Calu3 (cell line): ENCODE results near the gene ANKRD2. TPM values are rescaled to one million over a fixed set of nuclear protein-coding genes. Genes with fewer than 3 reads are reported as not detected.
"Not testable (repeated sequence)": the region's sequence is repeated elsewhere in the genome, so short reads cannot be mapped to it uniquely, and the experiment has no call there.

Experiments used
- BruUV-seq: library from RNA; stranded (reverse); fragments of 400-500 nt; replicated peaks from 2 replicates; lab custom pipeline; 2021; lab: Mats Ljungman, UMichigan
- CTCF ChIA-PET: fragments of 300-600 bp; sonication (Branson Sonifier 250); formaldehyde crosslinking; loops from one replicate; lab custom pipeline; 2022; ENCODE audit warnings: antibody characterized with exemption; lab: Charles Lee
- DNase-seq: peaks from one replicate; pipeline ENCODE4 v3.0.0; 2022
- H3K27ac Mint-ChIP-seq: one replicate; pipeline ENCODE4 v1.8.0; 2022; ENCODE audit warnings: mixed read lengths; ENCODE audit not compliant: unreplicated experiment
- H3K27me3 Mint-ChIP-seq: one replicate; pipeline ENCODE4 v1.8.0; 2022; ENCODE audit warnings: mixed read lengths; ENCODE audit not compliant: unreplicated experiment
- H3K36me3 Mint-ChIP-seq: one replicate; pipeline ENCODE4 v1.8.0; 2022; ENCODE audit warnings: mild to moderate bottlenecking, moderate library complexity, mixed read lengths; ENCODE audit not compliant: insufficient read depth, unreplicated experiment
- H3K4me1 Mint-ChIP-seq: one replicate; pipeline ENCODE4 v1.8.0; 2022; ENCODE audit warnings: mild to moderate bottlenecking, low read depth, mixed read lengths; ENCODE audit not compliant: unreplicated experiment
- H3K4me3 Mint-ChIP-seq: one replicate; pipeline ENCODE4 v1.8.0; 2022; ENCODE audit warnings: mild to moderate bottlenecking, low read depth, moderate library complexity, mixed read lengths; ENCODE audit not compliant: unreplicated experiment
- H3K9me3 Mint-ChIP-seq: one replicate; pipeline ENCODE4 v1.8.0; 2022; ENCODE audit warnings: low read depth, mixed read lengths; ENCODE audit not compliant: unreplicated experiment
- CTCF ChIP-seq: fragments of 200-600 bp; IDR thresholded peaks from one replicate; pipeline ENCODE4 v1.8.0; 2022; ENCODE audit warnings: antibody characterized with exemption; ENCODE audit not compliant: unreplicated experiment
- intact Hi-C: fragments of 100-400 bp; cut with micrococcal nuclease; formaldehyde crosslinking; loops from one replicate; pipeline ENCODE4 v1.10.0; 2022; ENCODE audit not compliant: unreplicated experiment
- total RNA-seq: library from RNA; stranded (reverse); gene quantifications from 2 replicates; pipeline ENCODE4 v1.2.3, GENCODE V29; 2022

ANKRD2 gene
- total RNA-seq, 1 experiment from 2014 or later = 0.90 TPM

GRCh38 chr10:97549587-97550322 is 22.8 kb upstream of the ANKRD2 start:
- no TSS peak for BruUV-seq
- H3K27ac Mint-ChIP-seq = no peak overlapping the region
- intact Hi-C loops = loop anchor here (5.0 kb wide), 1 partner anchor 87 kb away; no protein-coding TSS in a partner anchor
- no peaks in the 10 kb centered on the region for H3K4me1 Mint-ChIP-seq
- no peaks in the 10 kb centered on the region for H3K27me3 Mint-ChIP-seq
- no peaks in the 10 kb centered on the region for H3K9me3 Mint-ChIP-seq
- DNase-seq = no peak
- TF ChIP-seq CTCF = no peak
- no peaks in the 10 kb centered on the region for H3K36me3 Mint-ChIP-seq
- CTCF ChIA-PET = no interaction called here
- no peak overlapping the region for H3K4me3 Mint-ChIP-seq

GRCh38 chr10:97550336-97551149 is 22.0 kb upstream of the ANKRD2 start:
- no peaks in the 10 kb centered on the region for H3K36me3 Mint-ChIP-seq
- H3K27ac Mint-ChIP-seq = no peak overlapping the region
- no peak for DNase-seq
- CTCF ChIA-PET = no interaction called here
- BruUV-seq = no TSS peak
- no peaks in the 10 kb centered on the region for H3K4me1 Mint-ChIP-seq
- H3K27me3 Mint-ChIP-seq = no peaks in the 10 kb centered on the region
- no peak for TF ChIP-seq CTCF
- no peak overlapping the region for H3K4me3 Mint-ChIP-seq
- H3K9me3 Mint-ChIP-seq = no peaks in the 10 kb centered on the region
- intact Hi-C loops = loop anchor here (5.0 kb wide), 1 partner anchor 88 kb away; no protein-coding TSS in a partner anchor

GRCh38 chr10:97551271-97551670 is 21.3 kb upstream of the ANKRD2 start:
- Mint-ChIP-seq H3K27ac (no peak overlapping the region), H3K36me3 (no peaks in the 10 kb centered on the region), H3K4me3 (no peak overlapping the region), H3K4me1 (no peaks in the 10 kb centered on the region), H3K9me3 (no peaks in the 10 kb centered on the region), H3K27me3 (no peaks in the 10 kb centered on the region)
- BruUV-seq = no TSS peak
- no peak for DNase-seq
- CTCF ChIA-PET = no interaction called here
- TF ChIP-seq CTCF = no peak
- intact Hi-C loops = loop anchor here (5.0 kb wide), 1 partner anchor 89 kb away; no protein-coding TSS in a partner anchor

- H3K4me3 Mint-ChIP-seq = no peak overlapping the region
- DNase-seq = peak; percentile 41
- peak; percentile 34 for TF ChIP-seq CTCF
- intact Hi-C loops = loop anchor here (5.0 kb wide), 1 partner anchor 91 kb away; no protein-coding TSS in a partner anchor
- no peaks in the 10 kb centered on the region for H3K9me3 Mint-ChIP-seq
- no peaks in the 10 kb centered on the region for H3K4me1 Mint-ChIP-seq
- no peaks in the 10 kb centered on the region for H3K36me3 Mint-ChIP-seq
- H3K27ac Mint-ChIP-seq = no peak overlapping the region
- no TSS peak for BruUV-seq
- CTCF ChIA-PET = interaction anchor here (0.5 to 1.3 kb wide), 3 partner anchors 18 to 116 kb away, joined by 3 to 5 read pairs (median 3); partner anchors contain the start of gene ANKRD2
- H3K27me3 Mint-ChIP-seq = no peaks in the 10 kb centered on the region
Measured at GRCh38 chr10:97553575-97554031, 19.0 kb upstream of the ANKRD2 start.

GRCh38 chr10:97554336-97554735 is 18.2 kb upstream of the ANKRD2 start:
- H3K36me3 Mint-ChIP-seq, H3K9me3 Mint-ChIP-seq, H3K27ac Mint-ChIP-seq, BruUV-seq, DNase-seq, H3K27me3 Mint-ChIP-seq, H3K4me1 Mint-ChIP-seq, H3K4me3 Mint-ChIP-seq: not testable (repeated sequence)
- intact Hi-C loops = loop anchor here (5.0 kb wide), 1 partner anchor 92 kb away; no protein-coding TSS in a partner anchor
- CTCF ChIA-PET = interaction anchor here (0.5 to 1.3 kb wide), 3 partner anchors 18 to 117 kb away, joined by 3 to 5 read pairs (median 3); partner anchors contain the start of gene ANKRD2

GRCh38 chr10:97555541-97555940 is 17.0 kb upstream of the ANKRD2 start:
- H3K4me1 Mint-ChIP-seq, H3K27me3 Mint-ChIP-seq, DNase-seq, H3K36me3 Mint-ChIP-seq, H3K4me3 Mint-ChIP-seq, H3K27ac Mint-ChIP-seq, H3K9me3 Mint-ChIP-seq, intact Hi-C loops, CTCF ChIA-PET, BruUV-seq: not testable (repeated sequence)
